HepG2 (cell line): ENCODE data around the gene RAB36. TPM values are rescaled to one million over a fixed set of nuclear protein-coding genes. Genes with fewer than 3 reads are reported as not detected.

Experiments used
- ARNT ChIP-seq: fragments of 450-650 bp; IDR thresholded peaks from 2 replicates; pipeline ENCODE4 v1.6.1; 2017
- GATAD2A ChIP-seq: IDR thresholded peaks from 2 replicates; pipeline ENCODE4 v1.6.1; 2016
- HES4 ChIP-seq: sonication (generic); formaldehyde crosslinking; IDR thresholded peaks from 2 replicates; pipeline ENCODE4 v1.9.0; 2021; ENCODE audit warnings: mild to moderate bottlenecking, missing genetic modification reagents, borderline replicate concordance
- HNRNPL ChIP-seq: fragments of 200-400 bp; formaldehyde crosslinking; IDR thresholded peaks from 2 replicates; pipeline ENCODE4 v1.6.1; 2017; ENCODE audit warnings: mild to moderate bottlenecking, low read depth, low read length
- HOXA7 ChIP-seq: sonication (generic); formaldehyde crosslinking; IDR thresholded peaks from 2 replicates; pipeline ENCODE4 v1.8.1; 2022; ENCODE audit warnings: mild to moderate bottlenecking, missing genetic modification reagents, moderate library complexity
- MAZ ChIP-seq, 2 experiments: sonication (generic) in 1 of 2; formaldehyde crosslinking in 1 of 2; IDR thresholded peaks; 2 replicates each; pipeline versions ENCODE4 v1.5.0 to v1.6.1; 2012 to 2020; ENCODE audit warnings: low read depth in 2 of 2, mild to moderate bottlenecking in 2 of 2, borderline replicate concordance in 1 of 2, improper control_type of control experiment in 1 of 2, low read length in 1 of 2, missing genetic modification reagents in 1 of 2, moderate library complexity in 1 of 2
- MBD4 ChIP-seq: IDR thresholded peaks from 2 replicates; pipeline ENCODE4 v1.6.1; 2012; ENCODE audit warnings: low read length, inconsistent platforms, borderline replicate concordance
- MEF2D ChIP-seq: sonication (generic); formaldehyde crosslinking; IDR thresholded peaks from 2 replicates; pipeline ENCODE4 v1.5.1; 2020; ENCODE audit warnings: mild to moderate bottlenecking, missing genetic modification reagents
- NONO ChIP-seq, 2 experiments: fragments of 450-650 bp in 1 of 2; sonication (generic) in 1 of 2; formaldehyde crosslinking in 1 of 2; IDR thresholded peaks in 1 of 2; conservative IDR thresholded peaks in 1 of 2; 2 replicates each; pipeline versions ENCODE4 v1.6.1 to v1.8.0; 2017 to 2022; ENCODE audit warnings: mild to moderate bottlenecking in 1 of 2, missing genetic modification reagents in 1 of 2, moderate library complexity in 1 of 2
- NR2C2 ChIP-seq: sonication (generic); formaldehyde crosslinking; IDR thresholded peaks from 2 replicates; pipeline ENCODE4 v1.4.0; 2020; ENCODE audit warnings: missing genetic modification reagents, mild to moderate bottlenecking, moderate library complexity, borderline replicate concordance
- PLRG1 ChIP-seq: fragments of 450-650 bp; conservative IDR thresholded peaks from 2 replicates; pipeline ENCODE4 v1.6.1; 2016
- TAF15 ChIP-seq: fragments of 200-400 bp; formaldehyde crosslinking; IDR thresholded peaks from one replicate; pipeline ENCODE4 v1.6.1; 2018; ENCODE audit warnings: mild to moderate bottlenecking, low read depth, low read length; ENCODE audit not compliant: poor library complexity, severe bottlenecking
- TOE1 ChIP-seq: sonication (generic); formaldehyde crosslinking; IDR thresholded peaks from 2 replicates; pipeline ENCODE4 v1.4.0; 2020; ENCODE audit warnings: mild to moderate bottlenecking, missing genetic modification reagents
- ZFP82 ChIP-seq: sonication (generic); formaldehyde crosslinking; IDR thresholded peaks from 2 replicates; pipeline ENCODE4 v1.5.1; 2020; ENCODE audit warnings: mild to moderate bottlenecking, missing genetic modification reagents, borderline replicate concordance
- ZNF460 ChIP-seq: sonication (generic); formaldehyde crosslinking; IDR thresholded peaks from 2 replicates; pipeline ENCODE4 v1.5.1; 2020; ENCODE audit warnings: missing genetic modification reagents, mild to moderate bottlenecking, borderline replicate concordance
- ZNF572 ChIP-seq: sonication (generic); formaldehyde crosslinking; IDR thresholded peaks from 2 replicates; pipeline ENCODE4 v1.5.1; 2020; ENCODE audit warnings: mild to moderate bottlenecking, missing genetic modification reagents
- ZNF598 ChIP-seq: sonication (generic); formaldehyde crosslinking; IDR thresholded peaks from 2 replicates; pipeline ENCODE4 v1.5.1; 2020; ENCODE audit warnings: mild to moderate bottlenecking, missing genetic modification reagents, borderline replicate concordance
- ZNF607 ChIP-seq: sonication (generic); formaldehyde crosslinking; IDR thresholded peaks from 2 replicates; pipeline ENCODE4 v1.5.1; 2020; ENCODE audit warnings: missing genetic modification reagents, mild to moderate bottlenecking, borderline replicate concordance
- ZNF879 ChIP-seq: sonication (generic); formaldehyde crosslinking; IDR thresholded peaks from 2 replicates; pipeline ENCODE4 v1.8.1; 2023; ENCODE audit warnings: missing genetic modification reagents
- ZSCAN20 ChIP-seq: sonication (generic); formaldehyde crosslinking; IDR thresholded peaks from 2 replicates; pipeline ENCODE4 v1.4.0; 2020; ENCODE audit warnings: missing genetic modification reagents, mild to moderate bottlenecking, borderline replicate concordance
- polyA plus RNA-seq, 8 experiments: library from polyadenylated mRNA; depleted of rRNA in 3 of 8; stranded (reverse) in 7 of 8; unstranded in 1 of 8; fragments of >200 nt; fragmentation: Illumina TruSeq in 4 of 8; extraction: Trizol in 4 of 8; gene quantifications; 2 replicates each; pipeline versions ENCODE4 v1.2.1 to v1.2.3, GENCODE V29; 2011 to 2016; ENCODE audit warnings: low read depth in 4 of 8, missing spikeins in 1 of 8, mixed read lengths in 1 of 8; ENCODE audit not compliant: insufficient read depth in 1 of 8
- total RNA-seq, 5 experiments: library from RNA; depleted of rRNA; stranded (reverse); fragments of >200 nt; fragmentation: Illumina TruSeq; extraction: Trizol; gene quantifications; 2 replicates each; pipeline ENCODE4 v1.2.3, GENCODE V29; 2016; ENCODE audit warnings: low read depth in 1 of 5
- TF ChIP-seq, protein P1 (sequence below): sonication (generic); formaldehyde crosslinking; IDR thresholded peaks from 2 replicates; pipeline ENCODE4 v1.9.0; 2022; ENCODE audit warnings: missing genetic modification reagents, mild to moderate bottlenecking, borderline replicate concordance
- TF ChIP-seq, protein P2 (sequence below): sonication (generic); formaldehyde crosslinking; IDR thresholded peaks from 2 replicates; pipeline ENCODE4 v1.4.0; 2020; ENCODE audit warnings: missing genetic modification reagents, mild to moderate bottlenecking, borderline replicate concordance
- TF ChIP-seq, protein P3 (sequence below): sonication (generic); formaldehyde crosslinking; IDR thresholded peaks from 2 replicates; pipeline ENCODE4 v1.4.0; 2020; ENCODE audit warnings: missing genetic modification reagents, borderline replicate concordance

The RAB36 gene
- total and polyA plus RNA-seq, 2 of the 13 experiments (the other 11 are each of a cell fraction or from before 2014, with no cell fraction given): 0.24 to 0.86 TPM

DNA sequence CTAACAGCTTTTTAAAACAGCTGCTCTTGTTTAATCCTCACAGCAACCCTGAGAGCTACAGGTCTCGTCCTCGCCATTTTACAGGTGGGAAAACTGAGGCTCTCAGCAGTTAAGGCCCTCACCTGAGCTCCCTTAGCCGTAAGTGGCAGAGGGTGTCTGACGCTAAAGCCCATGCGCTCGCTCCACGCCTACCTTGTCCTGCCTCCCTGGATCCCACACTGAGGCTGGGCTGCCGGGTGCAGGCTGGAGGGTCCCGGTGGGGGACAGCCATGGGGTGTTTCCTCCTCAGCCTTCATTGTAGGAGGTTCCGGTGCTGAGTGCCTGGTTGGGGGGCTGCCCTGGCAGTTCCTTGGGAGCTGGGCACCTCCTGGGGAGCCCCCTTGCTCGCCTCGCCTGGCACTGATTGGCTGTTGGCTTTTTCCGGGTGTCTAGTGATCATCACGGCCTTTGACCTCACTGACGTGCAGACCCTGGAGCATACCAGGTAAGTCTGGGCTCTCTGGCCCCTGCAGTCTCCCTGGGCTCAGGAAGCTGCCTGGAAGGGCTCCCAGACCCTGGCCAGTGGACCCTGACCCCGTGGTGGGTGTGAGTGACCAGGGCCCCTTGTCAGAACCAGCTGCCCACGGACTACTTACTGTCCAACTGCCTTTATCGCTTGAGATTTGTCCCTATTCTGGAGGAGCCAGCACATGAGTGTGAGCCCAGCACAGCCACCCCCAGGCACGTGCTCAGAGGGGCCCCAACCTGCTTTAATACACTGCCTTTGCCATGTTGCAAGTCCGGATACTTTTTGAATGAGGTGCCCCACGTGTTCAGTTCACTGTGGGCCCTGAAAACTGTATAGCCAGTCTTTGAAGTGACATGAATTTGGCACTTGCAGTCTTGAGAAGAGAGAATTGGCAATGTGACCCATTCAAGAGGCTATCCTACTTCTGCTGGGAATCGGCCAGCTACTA lies 12.6 kb downstream of the RAB36 start (continued):
- TF ChIP-seq, protein P1, sequence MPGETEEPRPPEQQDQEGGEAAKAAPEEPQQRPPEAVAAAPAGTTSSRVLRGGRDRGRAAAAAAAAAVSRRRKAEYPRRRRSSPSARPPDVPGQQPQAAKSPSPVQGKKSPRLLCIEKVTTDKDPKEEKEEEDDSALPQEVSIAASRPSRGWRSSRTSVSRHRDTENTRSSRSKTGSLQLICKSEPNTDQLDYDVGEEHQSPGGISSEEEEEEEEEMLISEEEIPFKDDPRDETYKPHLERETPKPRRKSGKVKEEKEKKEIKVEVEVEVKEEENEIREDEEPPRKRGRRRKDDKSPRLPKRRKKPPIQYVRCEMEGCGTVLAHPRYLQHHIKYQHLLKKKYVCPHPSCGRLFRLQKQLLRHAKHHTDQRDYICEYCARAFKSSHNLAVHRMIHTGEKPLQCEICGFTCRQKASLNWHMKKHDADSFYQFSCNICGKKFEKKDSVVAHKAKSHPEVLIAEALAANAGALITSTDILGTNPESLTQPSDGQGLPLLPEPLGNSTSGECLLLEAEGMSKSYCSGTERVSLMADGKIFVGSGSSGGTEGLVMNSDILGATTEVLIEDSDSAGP (CRISPR knock-in tag): 0 out of 2 replicates have a peak, but pooled peaks have one; percentile 13
- 0 out of 2 replicates have a peak, but pooled peaks have one; percentile 30 for TF ChIP-seq HNRNPL
- TF ChIP-seq PLRG1: no peak
- TF ChIP-seq NONO (IDR thresholded peaks at IDR 0.05): no peak
- no peak for TF ChIP-seq NONO (CRISPR knock-in tag; conservative IDR thresholded peaks at IDR 0.05)
- TF ChIP-seq MBD4: no peak
- TF ChIP-seq, protein P2, sequence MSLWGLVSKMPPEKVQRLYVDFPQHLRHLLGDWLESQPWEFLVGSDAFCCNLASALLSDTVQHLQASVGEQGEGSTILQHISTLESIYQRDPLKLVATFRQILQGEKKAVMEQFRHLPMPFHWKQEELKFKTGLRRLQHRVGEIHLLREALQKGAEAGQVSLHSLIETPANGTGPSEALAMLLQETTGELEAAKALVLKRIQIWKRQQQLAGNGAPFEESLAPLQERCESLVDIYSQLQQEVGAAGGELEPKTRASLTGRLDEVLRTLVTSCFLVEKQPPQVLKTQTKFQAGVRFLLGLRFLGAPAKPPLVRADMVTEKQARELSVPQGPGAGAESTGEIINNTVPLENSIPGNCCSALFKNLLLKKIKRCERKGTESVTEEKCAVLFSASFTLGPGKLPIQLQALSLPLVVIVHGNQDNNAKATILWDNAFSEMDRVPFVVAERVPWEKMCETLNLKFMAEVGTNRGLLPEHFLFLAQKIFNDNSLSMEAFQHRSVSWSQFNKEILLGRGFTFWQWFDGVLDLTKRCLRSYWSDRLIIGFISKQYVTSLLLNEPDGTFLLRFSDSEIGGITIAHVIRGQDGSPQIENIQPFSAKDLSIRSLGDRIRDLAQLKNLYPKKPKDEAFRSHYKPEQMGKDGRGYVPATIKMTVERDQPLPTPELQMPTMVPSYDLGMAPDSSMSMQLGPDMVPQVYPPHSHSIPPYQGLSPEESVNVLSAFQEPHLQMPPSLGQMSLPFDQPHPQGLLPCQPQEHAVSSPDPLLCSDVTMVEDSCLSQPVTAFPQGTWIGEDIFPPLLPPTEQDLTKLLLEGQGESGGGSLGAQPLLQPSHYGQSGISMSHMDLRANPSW (CRISPR knock-in tag): no peak
- no peak for TF ChIP-seq ZSCAN20 (CRISPR knock-in tag)
- TF ChIP-seq GATAD2A: peak; percentile 22; the same call in 1 of the 2 replicates
- TF ChIP-seq ZFP82 (CRISPR knock-in tag): no peak
- TF ChIP-seq TAF15: no peak
- TF ChIP-seq HES4 (CRISPR knock-in tag): no peak
- TF ChIP-seq NR2C2 (CRISPR knock-in tag): peak; percentile 77
- no peak for TF ChIP-seq HOXA7 (CRISPR knock-in tag)
- no peak; the same call in 1 of the 2 replicates for TF ChIP-seq MEF2D (CRISPR knock-in tag)
- TF ChIP-seq ZNF879 (CRISPR knock-in tag): no peak
- TF ChIP-seq ZNF460 (CRISPR knock-in tag): peak; percentile 28; the same call in 1 of the 2 replicates
- no peak for TF ChIP-seq TOE1
- TF ChIP-seq, protein P3, sequence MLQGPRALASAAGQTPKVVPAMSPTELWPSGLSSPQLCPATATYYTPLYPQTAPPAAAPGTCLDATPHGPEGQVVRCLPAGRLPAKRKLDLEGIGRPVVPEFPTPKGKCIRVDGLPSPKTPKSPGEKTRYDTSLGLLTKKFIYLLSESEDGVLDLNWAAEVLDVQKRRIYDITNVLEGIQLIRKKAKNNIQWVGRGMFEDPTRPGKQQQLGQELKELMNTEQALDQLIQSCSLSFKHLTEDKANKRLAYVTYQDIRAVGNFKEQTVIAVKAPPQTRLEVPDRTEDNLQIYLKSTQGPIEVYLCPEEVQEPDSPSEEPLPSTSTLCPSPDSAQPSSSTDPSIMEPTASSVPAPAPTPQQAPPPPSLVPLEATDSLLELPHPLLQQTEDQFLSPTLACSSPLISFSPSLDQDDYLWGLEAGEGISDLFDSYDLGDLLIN (CRISPR knock-in tag): no peak
- TF ChIP-seq ZNF598 (CRISPR knock-in tag): no peak
- TF ChIP-seq ZNF572: 0 out of 2 replicates have a peak, but pooled peaks have one; percentile 76
- TF ChIP-seq ARNT: no peak
- no peak for TF ChIP-seq ZNF607
- TF ChIP-seq MAZ (IDR thresholded peaks at IDR 0.05; ENCODE audit: borderline replicate concordance, low read depth, low read length): no peak
- TF ChIP-seq MAZ (CRISPR knock-in tag; IDR thresholded peaks at IDR 0.05; ENCODE audit: low read depth): peak; percentile 52; the same call in 1 of the 2 replicates
